Posterior vena cava (tissue), 2 donors: Measurements from ENCODE around the gene CCNJL. TPM values are rescaled to one million over a fixed set of nuclear protein-coding genes. Genes with fewer than 3 reads are reported as not detected.
"Not testable (repeated sequence)": the region's sequence is repeated elsewhere in the genome, so short reads cannot be mapped to it uniquely, and the experiment has no call there.

Experiments
- DNase-seq: peaks from one replicate; pipeline ENCODE4 v3.0.0-alpha.2; 2020; ENCODE audit warnings: low spot score
- intact Hi-C, 2 donors: fragments of 100-400 bp; cut with DNase I; formaldehyde crosslinking; loops; one replicate each; pipeline versions ENCODE4 v1.14.1 to v1.14.2; 2022 to 2023
- total RNA-seq, 2 donors: library from RNA; stranded (reverse); fragmentation: NEBNext Ultra II Directional; extraction: Animal tissue kit (Norgen Biotek cat#: 25700); gene quantifications; one replicate each; pipeline ENCODE4 v1.2.1, GENCODE V29; 2021
- donor health status: DM: yes; HTN: yes; CAD: no.
- donor health status: DM: yes; HTN: yes; CAD: no.

Gene CCNJL
- total RNA-seq, 2 donors from 2014 or later, result 1.0 to 1.2 TPM

DNA sequence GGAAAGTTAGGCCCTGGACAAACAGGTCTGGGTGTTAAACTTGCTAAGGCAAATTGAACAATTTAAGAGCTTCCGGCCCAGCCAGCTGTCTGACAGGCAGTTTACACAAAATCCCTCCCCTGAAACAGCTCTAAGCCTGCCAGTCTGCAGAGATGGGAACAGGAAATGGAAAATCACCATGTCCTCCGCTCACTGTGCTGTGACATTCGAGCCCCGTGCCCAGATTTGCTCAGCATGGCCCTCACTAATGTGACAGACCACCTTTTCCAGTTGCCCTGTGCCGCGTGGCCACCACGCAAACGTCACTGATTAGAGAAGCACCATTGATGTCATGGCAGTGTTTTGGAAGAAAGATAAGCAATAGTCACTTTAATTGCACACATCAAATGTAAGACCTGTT, 41.0 kb downstream of the CCNJL start:
- intact Hi-C loops, result loop anchor here in 1 of 2 donors (10.0 kb wide), 1 partner anchor 887 kb away; no protein-coding TSS in a partner anchor
- no peak for DNase-seq

DNA sequence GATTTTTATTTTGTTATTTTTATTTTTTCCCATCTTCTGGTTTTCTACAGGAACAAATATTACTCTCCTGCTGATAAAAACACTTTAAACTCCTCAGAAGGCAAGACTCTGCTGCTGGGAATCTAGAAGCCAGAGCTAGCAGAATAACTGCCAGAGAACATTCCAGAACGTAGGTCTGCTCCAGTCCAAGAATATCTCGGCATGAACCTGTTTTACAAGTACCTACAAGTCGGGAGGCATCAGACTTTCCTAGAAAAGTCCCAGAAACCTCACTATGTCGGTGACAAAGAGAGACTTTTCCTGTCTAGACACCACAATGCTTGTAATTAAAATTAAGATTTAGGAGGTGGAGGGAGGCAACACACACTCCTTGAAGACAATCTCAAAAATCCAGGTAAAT, 41.7 kb downstream of the CCNJL start:
- DNase-seq, result no peak
- intact Hi-C loops, result loop anchor here in 1 of 2 donors (10.0 kb wide), 1 partner anchor 886 kb away; no protein-coding TSS in a partner anchor

DNA sequence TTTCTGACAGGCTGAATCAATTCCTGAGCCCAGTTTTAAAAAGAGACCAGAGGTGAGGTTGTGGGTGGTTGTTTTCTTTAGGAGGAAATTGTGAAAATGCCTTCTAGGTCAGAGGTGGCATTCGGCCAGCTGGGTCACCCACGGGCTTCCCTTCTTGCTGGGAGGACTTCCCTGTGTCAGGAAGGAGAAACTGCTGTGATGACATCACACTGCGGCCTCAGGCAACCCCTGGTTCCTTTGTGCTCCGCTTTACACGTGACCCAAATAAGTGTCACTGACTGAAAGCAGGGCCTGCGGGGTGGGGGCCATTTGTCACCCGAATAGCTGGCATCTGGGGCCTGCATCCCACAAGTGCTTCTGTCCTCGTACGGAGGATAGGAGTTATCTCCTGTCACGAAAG, 43.3 kb downstream of the CCNJL start:
- peak; percentile 96 for DNase-seq
- intact Hi-C loops, result no loop called here

DNA sequence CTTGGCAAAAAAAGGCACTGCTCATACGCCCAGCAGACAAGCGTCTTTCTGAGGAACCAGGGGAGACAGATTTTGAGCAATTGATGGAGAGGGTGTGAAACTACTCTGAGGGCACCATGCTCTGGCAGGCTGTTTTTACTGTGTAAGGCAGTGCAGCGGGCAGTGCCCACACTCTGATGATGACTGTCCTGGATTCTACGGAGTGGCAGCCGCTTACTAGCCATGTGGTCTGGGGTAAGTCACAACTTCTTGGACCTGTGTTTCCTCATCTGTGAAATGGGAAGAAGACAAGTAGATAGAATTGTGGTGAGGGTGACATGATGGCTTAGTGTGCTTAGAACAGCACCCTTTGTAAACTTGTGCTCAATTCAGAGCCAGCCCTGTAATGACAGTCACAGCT, 44.2 kb downstream of the CCNJL start:
- no peak for DNase-seq
- intact Hi-C loops, result no loop called here

DNA sequence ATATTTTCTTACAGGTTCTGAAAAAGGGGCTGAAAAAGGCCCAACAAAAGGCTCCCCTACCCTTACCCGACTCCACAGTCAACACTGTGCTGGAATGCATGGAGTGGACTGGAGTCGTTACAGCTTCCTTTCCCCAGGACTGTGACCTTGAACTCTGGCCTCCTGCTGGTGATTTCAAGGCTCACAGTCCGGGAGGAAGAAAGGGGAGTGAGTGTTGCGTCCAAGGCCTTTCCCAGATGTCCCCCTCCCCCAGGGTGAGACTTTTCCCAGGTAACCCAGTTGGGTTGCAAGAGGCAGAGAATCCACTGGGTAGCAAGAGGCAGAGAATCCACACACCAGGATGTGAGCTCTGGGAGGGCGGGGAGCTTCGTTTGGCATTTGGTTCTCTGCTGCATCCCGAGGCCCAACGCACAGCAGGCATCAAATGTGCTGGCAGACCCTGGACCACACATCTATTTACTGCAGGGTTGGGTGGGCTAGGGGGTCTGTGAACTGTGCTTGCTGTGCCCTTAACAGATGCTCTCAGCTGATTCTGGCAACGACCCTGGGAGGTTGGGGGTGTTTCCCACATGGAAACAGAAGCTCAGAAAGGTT, 45.5 kb downstream of the CCNJL start:
- DNase-seq, result no peak
- intact Hi-C loops, result no loop called here

DNA sequence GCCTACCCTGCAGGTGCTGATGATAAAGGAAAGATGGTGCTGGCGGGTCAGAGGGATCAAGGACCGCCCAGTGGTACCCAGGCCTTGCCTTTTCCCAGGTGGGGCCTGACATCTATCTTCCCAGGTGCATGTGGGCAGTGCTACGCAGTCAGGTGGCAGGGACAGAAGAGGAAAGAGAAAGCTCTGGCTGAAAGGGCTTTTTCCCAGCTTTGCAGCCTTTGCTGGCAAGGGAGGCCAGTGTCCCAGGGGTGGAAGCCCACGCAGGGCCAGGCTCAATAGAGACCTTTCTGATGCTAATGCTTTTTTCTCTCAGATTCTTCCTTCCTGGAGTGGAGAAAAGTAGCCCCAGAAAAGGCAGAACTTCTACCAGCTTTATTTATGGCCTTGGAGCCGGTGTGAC, 46.3 kb downstream of the CCNJL start:
- intact Hi-C loops, result no loop called here
- DNase-seq, result no peak

DNA sequence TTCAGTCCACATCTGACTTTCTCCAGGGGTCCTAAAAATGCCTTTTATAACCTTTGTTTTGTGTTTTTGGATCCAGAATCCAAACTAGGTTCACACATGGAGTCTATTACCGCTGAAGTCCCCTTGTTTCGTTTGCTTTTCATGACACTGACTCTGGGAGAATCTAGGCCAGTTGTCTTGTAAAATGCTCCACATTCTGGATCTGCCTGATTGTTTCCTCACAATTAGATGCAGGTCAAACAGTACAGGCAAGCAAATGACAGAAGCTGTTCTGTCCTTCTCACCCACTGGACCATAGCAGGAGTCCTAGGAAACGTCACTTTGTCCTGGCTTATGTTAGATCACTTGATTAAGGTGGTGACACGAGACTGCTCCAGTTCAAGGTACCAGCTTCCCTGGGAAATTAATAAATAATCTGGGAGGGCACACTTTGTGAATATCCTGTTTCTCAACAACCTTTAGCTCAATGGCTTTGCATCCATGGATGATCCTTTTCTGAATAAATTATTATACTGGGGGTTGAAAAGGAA, 49.0 kb downstream of the CCNJL start:
- DNase-seq, result no peak
- intact Hi-C loops, result no loop called here

DNA sequence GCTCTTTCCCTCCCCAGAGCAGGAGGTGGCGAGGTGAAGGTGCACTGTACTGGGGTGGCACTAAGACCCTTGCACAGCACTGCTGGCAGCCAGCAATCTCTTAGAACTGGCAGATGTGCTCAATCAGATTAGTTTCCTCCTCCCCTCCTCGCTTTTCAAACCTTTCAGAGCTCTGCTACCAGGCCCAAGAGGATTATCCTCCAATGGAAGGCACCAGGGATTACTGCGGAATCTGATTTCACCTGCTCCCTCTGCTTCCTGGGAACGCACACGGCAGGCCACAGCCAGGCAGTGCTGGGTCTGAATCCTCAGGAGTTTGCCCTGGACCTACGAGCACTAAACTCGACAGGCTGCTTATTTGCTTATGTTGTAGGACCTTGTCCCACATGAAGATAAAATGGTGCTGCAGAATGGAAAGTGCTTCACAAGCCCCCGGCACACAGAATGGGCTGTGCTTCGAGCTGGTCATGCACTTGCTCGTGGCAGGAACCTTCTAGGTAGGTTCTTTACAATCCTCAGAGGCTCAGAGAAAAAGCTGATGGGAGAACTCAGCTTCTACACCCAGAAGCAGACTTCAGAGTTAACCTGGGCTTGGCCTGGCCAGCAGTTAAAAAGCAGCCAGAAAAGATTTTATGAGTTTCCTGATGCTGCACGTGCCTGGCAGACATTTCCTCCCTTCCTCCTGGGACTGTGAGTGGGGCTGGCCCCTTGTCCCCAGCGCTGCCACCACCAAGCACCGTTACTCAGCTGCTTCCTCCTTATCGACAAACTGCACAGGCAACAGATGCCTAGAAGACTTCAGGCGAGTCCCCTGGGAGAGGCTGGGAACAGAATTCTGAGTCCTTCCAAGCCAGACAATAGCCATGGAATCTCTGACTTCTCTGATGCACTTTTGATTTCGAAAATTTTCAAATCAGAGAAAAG, 50.0 kb downstream of the CCNJL start:
- intact Hi-C loops, result no loop called here

DNA sequence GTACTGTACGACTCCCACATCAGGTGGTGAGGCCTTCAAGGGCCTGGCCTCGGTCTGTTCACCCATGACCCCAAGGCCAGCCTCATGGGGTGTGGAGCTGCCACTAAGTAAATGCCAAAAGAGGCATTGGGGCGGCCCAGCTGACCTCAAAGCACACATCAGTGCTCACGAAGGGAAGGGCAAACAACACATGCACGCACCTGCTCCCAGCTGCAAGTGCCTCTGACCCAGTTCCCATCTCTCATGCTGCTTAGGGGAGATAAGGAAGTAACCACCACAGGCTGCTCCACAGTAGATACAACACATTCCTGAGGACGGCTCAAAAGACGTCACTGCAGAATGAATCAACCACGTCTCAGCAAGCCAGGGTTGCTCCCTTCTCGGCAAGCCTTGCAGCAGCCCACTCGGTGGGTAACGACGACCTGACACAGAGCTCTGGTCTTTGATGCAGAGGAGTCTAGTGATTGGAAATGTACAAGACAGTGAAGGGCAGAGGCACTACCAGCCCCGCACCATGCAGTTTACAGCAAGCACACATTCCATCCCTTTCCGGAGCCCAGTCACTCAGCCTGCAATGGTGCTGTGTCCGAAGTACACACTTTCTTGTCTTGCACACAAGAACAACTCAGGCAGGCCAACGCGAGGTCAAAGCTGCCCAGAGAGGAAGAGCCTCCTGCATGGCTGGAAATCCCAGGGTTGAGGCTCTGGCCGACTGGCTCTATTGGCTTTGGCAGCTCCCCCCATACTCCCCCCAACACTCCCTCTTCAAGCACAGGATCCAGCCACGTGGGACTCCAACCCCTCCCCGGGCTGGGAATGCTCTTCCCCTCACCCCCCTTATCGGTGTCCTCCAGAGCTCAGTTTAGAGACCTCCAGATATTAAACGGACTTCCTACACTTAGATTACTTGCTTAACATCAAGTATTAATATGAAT, 51.2 kb downstream of the CCNJL start:
- peak; percentile 79 for DNase-seq
- intact Hi-C loops, result no loop called here

More for the DNA sequence above, 50.0 kb downstream of the CCNJL start:
- no peak for DNase-seq

DNA sequence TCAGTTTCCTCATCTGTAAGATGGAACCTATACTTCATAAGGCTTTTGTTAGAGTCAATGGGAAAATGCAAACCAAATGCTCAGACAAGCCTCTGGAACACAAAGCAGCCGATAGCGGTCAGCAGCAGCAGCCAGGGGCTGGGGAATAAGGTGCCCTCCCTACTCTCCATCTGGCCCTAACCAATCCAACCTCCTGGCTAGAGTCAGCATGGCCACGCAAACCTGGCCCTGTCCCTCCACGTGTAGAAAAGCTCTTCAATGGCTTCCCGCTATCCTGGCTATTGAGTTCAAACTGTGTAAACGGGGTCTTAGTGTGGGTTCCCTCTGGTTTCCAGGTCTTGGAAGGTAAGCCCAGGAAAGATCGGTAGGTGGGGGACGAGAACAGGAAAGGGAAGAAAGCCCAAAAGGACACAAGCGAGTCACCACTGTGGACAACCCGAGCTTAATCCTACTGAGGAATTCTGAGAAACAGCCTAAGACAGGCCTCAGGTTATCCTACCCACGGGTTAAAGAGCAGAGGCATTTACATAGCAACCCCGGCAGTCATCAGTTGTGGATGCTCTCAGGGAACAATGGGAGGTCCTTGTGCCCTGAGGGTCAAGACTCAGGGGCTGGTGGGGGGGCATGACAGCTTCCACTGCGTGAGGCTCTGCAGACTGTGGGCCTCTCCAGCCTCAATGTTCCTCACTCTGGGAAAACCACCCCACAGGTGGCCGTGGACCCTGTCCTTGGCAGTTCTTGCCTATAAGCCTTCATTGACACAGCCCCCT, 52.2 kb downstream of the CCNJL start:
- intact Hi-C loops, result no loop called here
- peak; percentile 58 for DNase-seq

DNA sequence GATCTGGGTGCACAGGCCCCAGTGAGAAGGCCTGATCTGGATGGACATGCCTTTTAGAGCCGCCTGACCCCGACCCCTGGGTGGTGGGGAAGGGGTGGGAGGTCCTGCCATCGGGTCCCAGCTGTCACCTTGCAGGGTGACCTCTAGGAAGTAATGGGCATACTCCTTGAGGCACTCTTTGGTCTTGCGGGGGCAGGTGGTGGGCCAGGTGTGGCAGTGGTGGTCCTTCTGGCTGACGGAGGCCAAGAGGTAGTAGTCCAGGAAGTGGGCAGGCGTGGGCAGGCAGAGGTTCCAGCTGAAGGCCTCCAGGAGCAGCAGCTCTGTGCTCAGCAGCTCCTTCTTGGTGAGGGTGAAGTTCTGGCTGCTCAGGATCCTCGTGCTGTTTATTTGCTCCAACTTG, 53.0 kb downstream of the CCNJL start:
- intact Hi-C loops, result no loop called here
- peak; percentile 40 for DNase-seq

DNA sequence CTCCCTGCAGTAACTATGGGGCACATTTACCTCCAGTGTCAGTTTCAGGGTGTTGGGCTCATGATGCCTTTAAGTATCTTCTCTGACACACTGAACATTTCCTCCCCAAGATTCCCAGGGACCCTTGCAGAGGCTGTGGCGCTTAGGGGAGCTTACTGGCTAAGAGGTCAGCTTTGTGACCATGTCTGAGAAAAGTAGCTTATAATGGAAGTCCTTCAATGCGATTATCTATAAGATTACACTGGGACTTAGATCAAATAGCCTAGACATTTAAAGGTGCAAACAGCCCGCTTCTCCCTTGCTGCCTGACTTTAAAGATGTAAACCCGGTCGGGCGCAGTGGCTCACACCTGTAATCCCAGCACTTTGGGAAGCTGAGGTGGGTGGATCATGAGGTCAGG, 57.7 kb downstream of the CCNJL start:
- intact Hi-C loops, result no loop called here
- no peak for DNase-seq

DNA sequence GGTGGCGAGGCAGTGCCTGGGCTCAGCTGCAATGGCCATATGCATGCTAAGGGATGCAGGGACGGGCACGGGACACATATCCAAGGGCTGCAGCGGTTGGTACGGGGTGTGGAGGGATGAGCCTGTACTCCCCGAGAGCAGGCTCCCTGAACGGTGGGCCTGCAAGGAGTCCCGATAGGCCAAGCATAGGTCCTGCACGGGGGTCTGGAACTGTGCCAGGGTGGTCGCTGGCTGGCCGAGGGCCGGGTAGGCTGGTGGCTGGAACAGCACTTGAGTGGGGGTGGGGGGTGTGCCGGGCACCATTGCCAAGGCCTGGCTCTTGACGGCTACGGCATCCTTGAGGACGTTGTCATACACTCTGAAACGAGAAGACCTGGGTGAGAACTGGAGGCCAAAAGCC, 58.9 kb downstream of the CCNJL start:
- no peak for DNase-seq
- intact Hi-C loops, result no loop called here

DNA sequence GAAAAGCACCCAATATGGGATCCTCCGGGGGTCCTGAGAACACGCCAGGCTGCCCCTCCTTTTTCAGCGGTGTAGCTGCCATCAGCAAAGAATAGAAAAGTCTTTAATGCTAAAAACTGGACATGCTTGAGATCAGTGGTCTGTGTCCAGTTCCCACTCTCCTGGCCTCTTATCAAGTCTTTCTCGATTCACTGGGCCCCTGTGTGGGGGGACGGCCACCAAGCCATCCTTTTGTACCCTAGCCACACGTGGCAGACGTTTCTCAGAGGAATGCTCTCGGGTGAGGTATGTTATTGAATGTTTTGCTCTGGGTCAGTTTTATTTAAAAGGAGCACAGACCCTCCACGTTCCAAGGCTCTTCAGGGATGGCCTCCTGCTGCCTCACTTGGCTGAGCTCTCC, 59.4 kb downstream of the CCNJL start:
- intact Hi-C loops, result no loop called here
- DNase-seq, result no peak

DNA sequence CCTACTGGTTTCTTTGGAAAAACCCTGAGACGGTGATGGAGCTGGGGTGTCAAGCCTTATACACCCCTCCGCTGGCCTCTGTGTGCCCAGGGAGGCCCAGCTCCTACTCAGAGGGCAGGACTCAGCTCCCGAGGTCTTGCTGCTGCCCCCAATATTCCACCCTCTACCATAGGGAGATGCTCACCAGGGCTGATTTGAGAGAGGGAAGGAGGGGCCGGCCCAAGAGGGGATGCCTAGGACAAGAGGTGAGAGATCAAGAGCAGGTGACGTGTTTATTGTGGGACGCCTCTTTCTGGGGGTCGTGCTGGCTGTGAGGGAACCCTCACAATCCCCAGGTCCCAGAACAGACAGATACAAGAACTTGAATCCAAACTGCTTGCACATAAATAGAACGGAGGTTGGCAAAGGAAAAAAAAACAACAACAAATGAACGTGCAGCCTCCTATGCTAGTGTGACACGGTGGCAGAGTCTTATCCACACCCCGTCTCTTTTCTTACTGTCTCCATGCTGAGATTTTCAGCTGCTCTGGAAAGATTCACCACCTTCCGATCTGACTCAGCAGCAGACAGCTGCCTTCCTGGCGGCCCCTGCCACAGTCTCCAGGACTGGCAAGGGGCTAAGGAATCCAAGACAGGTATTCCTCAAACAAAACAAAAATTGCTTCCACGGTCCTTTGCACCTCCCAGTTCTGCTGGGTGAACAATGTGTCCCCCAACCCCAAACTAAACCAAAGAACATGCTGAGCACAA, 60.8 kb downstream of the CCNJL start:
- intact Hi-C loops, result no loop called here
- no peak for DNase-seq

DNA sequence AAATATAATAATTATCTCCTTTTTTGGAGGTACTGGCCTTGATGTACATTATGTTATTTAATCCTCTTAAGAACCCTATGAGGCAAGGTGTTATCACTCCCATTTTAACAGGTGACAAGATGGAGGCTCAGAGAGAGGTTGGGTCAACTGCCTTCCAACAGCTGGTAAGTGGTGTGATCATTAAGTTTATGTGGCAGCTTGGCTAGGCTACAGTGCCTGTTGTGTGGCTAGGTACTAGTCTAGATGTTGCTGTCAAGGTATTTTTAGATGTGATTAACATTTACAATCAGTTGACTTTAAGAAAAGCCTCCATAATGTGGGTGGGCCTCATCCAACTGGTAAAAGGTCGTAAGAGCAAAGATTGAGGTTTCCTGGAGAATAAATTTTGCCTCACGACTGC, 61.5 kb downstream of the CCNJL start:
- intact Hi-C loops, result no loop called here
- no peak for DNase-seq

DNA sequence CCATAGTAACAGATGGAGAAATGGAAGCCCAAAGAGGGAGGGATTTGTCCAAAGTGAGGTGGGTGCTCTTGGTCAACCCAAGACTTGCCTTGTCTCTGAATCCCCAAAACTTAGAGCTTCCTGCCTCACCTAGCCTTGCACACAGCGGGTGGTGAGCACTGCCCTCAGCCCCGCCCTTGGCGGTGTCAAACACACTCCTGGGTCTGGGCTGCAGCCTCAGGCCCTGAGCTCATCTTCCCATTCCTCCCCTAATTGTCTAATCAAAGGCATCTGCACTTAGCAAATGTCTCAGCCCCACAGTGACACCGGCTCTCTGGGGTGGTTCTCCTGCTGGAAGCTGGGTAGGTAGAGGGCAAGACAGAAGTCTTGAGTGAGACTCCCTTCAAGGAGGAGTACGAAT, 62.1 kb downstream of the CCNJL start:
- intact Hi-C loops, result no loop called here
- no peak for DNase-seq

DNA sequence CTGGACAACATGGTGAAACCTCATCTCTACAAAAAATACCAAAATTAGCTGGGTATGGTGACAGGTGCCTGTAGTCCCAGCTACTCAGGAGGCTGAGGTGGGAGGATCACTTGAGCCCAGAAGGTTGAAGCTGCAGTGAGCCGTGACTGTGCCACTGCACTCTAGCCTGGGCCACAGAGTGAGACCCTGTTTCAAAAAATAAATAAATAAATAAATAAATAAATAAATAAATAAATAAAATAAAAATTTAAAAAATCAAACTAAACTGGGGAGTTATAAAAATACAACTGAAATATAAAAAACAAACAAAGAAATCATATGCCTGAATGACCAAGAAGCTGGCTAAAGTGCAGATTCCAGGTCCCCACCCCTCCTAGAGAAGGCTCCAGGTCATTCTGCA, 62.8 kb downstream of the CCNJL start:
- intact Hi-C loops, DNase-seq: not testable (repeated sequence)
